ENCODE data around the gene KIF6.

The KIF6 gene

DNA sequence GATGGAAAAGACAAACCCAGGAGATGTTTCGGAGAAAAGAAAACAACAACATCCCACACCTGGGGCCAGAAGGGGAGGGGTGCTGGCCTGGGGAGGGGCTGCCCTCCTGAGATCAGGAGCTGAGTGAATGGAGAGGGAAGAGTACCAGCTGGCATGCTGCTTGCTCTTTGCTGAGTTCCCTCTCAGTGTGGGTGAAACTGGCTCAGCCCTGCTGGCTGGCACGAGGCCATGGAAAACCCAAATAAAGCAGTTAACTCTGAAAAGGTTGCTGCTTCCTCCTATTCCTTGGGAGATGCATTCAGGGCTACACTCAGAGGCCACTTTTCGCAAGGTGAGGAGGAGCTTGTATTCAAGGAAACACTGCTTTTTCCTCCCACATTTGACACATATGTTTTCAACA, 394.7 kb downstream of the KIF6 start:
- no peak overlapping the region for H3K4me3 ChIP-seq (ENCODE audit: low read length)
- TF ChIP-seq, protein P1, sequence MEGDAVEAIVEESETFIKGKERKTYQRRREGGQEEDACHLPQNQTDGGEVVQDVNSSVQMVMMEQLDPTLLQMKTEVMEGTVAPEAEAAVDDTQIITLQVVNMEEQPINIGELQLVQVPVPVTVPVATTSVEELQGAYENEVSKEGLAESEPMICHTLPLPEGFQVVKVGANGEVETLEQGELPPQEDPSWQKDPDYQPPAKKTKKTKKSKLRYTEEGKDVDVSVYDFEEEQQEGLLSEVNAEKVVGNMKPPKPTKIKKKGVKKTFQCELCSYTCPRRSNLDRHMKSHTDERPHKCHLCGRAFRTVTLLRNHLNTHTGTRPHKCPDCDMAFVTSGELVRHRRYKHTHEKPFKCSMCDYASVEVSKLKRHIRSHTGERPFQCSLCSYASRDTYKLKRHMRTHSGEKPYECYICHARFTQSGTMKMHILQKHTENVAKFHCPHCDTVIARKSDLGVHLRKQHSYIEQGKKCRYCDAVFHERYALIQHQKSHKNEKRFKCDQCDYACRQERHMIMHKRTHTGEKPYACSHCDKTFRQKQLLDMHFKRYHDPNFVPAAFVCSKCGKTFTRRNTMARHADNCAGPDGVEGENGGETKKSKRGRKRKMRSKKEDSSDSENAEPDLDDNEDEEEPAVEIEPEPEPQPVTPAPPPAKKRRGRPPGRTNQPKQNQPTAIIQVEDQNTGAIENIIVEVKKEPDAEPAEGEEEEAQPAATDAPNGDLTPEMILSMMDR (conservative IDR thresholded peaks at IDR 0.05; ENCODE audit: low read depth, low read length), result no peak
- no peak for DNase-seq (ENCODE audit: low read depth)

DNA sequence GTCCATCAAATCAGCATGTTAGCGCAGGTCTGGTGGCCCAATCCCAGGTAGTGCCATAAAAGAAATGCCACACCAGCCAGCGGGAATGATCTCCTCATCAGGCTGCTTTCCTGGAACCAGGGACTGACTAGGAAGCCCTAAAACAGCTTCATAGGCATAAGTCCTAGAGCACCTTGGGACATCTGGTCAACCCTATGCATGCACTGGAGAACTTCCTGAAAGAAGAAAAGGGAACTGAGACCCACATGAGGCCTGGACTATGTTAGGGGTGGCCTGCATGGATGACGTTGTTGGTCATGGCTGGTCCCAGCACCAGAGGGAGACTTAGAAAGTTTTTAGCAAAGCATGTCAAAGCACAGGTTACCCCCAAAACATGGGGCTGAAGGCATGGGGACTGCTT, 395.2 kb downstream of the KIF6 start:
- H3K4me3 ChIP-seq (ENCODE audit: low read length), result no peak overlapping the region
- TF ChIP-seq, protein P1 (conservative IDR thresholded peaks at IDR 0.05; ENCODE audit: low read depth, low read length), result no peak
- no peak for DNase-seq (ENCODE audit: low read depth)

DNA sequence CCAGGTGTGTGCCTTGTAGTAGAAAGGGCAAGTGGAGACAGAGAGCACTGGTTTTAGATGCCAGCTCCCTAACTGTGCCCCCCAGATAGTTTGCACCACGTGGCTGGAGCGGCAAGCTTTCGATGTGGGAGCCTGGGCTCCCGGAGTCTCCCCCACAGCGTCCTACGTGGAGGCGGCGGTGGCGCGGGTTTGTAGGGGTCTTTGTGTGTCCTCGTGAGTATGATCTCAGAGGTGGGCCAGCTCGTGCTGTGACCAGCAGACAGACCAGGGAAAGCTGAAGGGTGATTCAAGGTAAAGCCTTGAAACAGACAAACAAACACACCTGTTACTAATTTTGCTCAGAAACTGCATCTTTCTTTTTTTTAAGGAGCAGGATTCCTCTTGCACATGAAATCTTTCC, 397.1 kb downstream of the KIF6 start:
- no peak overlapping the region for H3K4me3 ChIP-seq (ENCODE audit: low read length)
- TF ChIP-seq, protein P1 (conservative IDR thresholded peaks at IDR 0.05; ENCODE audit: low read depth, low read length), result no peak
- DNase-seq (ENCODE audit: low read depth), result no peak

DNA sequence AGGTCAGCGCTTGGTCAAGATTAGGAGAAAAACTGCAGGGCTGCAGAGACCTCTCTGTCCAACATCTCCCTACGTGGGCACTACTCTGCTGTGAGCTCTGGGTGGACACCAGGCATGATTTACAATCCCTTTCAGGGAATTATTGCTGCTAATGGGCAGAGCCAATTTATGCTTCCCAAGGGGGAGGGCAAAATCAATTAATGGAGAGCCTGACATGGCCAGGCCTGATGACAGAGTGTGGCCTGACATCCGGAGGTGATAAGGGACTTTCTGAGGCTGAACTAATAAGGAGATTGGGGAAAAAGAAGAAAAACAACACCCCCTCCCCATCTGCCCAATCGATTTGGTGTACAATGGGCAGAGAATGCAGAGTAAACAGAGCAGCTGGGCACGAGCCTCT, 397.7 kb downstream of the KIF6 start:
- TF ChIP-seq, protein P1 (conservative IDR thresholded peaks at IDR 0.05; ENCODE audit: low read depth, low read length), result no peak
- no peak for DNase-seq (ENCODE audit: low read depth)
- H3K4me3 ChIP-seq (ENCODE audit: low read length), result no peak overlapping the region

DNA sequence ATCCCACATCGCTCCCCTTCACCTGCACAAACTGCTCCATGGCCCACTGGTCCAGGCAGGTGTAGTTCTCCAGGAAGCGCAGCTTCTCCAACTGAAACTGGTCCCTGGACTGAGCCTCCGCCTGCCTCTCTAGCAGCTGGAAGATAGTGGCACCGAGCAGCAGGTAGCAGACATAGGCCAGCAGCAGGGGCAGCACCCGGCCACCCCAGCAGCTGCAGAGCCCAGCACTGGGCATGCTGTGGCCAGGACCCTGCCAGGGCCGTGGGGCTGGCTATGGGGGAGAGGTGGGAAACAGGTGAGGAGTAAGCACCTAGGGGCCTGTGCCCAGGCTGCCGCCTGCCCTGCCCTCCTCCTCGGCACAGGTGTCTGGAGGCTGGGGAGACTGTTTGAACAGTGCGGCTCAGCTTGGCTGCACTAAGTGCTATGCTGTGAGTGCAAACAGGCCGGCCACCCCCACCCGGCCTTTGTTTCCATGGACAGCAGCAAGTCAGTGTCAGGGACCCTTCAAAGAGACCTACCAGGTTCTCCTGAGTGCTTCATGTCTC, 402.8 kb downstream of the KIF6 start, which contains the start of gene KCNK16:
KCNK16 (minus strand) TSS at position 397 of the 545 bp plus-strand sequence; CDS start at position 235, 162 bp downstream.
- no peak for DNase-seq (ENCODE audit: low read depth)
- TF ChIP-seq, protein P1 (conservative IDR thresholded peaks at IDR 0.05; ENCODE audit: low read depth, low read length), result no peak
- no peak within 1 kb of the TSS for H3K4me3 ChIP-seq (ENCODE audit: low read length)

DNA sequence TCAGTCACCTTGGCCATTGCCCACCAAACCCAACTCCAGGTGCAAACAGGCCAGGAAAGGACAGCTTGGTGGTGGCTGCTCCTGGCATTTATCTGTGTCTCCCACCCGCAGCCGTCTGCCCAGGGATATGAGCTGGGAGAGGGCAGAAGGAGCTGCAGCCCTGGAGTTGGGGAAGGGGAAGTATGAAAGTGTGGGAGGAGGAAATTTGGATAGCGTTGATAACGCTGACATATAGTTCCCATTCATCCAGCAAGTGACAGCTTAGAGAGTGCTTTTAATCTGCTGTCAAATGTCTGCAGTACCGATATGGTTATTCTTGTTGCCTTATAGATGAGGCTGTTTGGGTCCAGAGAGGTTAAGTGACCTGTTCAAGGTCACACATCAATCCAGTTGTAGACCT, 403.4 kb downstream of the KIF6 start:
- TF ChIP-seq, protein P1 (conservative IDR thresholded peaks at IDR 0.05; ENCODE audit: low read depth, low read length), result no peak
- DNase-seq (ENCODE audit: low read depth), result no peak

DNA sequence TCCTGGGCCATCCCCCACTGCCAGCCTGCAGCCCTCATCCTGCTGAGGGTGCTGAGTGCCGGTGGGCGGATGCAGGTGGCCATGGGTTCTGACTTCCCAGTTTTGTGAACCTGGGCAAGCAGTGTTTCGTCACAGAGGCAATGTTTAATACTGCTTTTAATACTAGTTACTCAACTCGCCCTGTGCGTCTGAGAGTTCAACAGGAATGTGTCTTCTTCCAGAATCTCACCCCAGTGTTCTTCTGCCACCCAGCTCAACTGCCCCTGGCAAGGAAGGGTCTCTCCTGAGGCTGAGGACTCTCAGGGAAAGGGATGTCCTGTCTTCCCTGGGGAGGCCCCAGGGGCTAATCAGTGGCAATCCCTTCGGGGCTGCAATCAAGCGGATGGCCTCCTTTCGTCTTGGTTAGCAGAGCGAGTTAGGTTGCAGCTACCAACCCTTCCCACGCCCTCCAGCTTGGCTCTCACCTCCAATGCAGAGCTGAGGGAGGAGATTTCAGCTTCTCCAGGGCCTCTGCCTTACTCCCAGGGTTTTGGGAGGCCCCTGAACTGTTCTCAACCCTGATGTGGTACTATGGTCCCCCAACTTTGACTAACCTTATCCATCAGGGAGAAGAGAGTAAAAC, 404.7 kb downstream of the KIF6 start:
- H3K4me3 ChIP-seq (ENCODE audit: low read length), result no peak overlapping the region
- DNase-seq (ENCODE audit: low read depth), result no peak
- TF ChIP-seq, protein P1 (conservative IDR thresholded peaks at IDR 0.05; ENCODE audit: low read depth, low read length), result no peak

More for the DNA sequence above, 403.4 kb downstream of the KIF6 start:
- no peak overlapping the region for H3K4me3 ChIP-seq (ENCODE audit: low read length)
